GM04503 (cell line): Measurements from ENCODE around the gene PRDX2.
"Not testable (repeated sequence)": the region's sequence is repeated elsewhere in the genome, so short reads cannot be mapped to it uniquely, and the experiment has no call there.

Experiments used
- DNase-seq: peaks from one replicate; pipeline ENCODE4 v3.0.0-alpha.2; 2012; ENCODE audit warnings: low read depth

Gene PRDX2

GRCh38 chr19:12825254-12826131 lies 23.9 kb upstream of the PRDX2 start:
- no peak for DNase-seq

GRCh38 chr19:12821761-12822160 lies 20.2 kb upstream of the PRDX2 start:
- no peak for DNase-seq

- DNase-seq = not testable (repeated sequence)
Measured at GRCh38 chr19:12817810-12818209, 16.2 kb upstream of the PRDX2 start.

GRCh38 chr19:12817188-12817587 lies 15.6 kb upstream of the PRDX2 start:
- not testable (repeated sequence) for DNase-seq

GRCh38 chr19:12815088-12815487 lies 13.5 kb upstream of the PRDX2 start:
- no peak for DNase-seq

GRCh38 chr19:12806242-12807081 lies 4.9 kb upstream of the PRDX2 start, which contains the start of gene RNASEH2A:
Gene RNASEH2A (plus strand): TSS chr19:12806584. CDS start chr19:12806674, 90 bp downstream.
- peak; percentile 43 for DNase-seq

- DNase-seq = no peak
Measured at GRCh38 chr19:12804051-12804450, 2.5 kb upstream of the PRDX2 start.

GRCh38 chr19:12802267-12803106 lies 887 bp upstream of the PRDX2 start:
- no peak for DNase-seq

GRCh38 chr19:12800923-12801465 lies 606 bp downstream of the PRDX2 start:
- no peak for DNase-seq

GRCh38 chr19:12800466-12800770 lies 1.2 kb downstream of the PRDX2 start:
- DNase-seq = no peak

- no peak for DNase-seq
Measured at GRCh38 chr19:12799742-12800465, 1.7 kb downstream of the PRDX2 start.

- DNase-seq = not testable (repeated sequence)
Measured at GRCh38 chr19:12797607-12798006, 4.0 kb downstream of the PRDX2 start.

- no peak for DNase-seq
Measured at GRCh38 chr19:12797141-12797587, 4.4 kb downstream of the PRDX2 start.

GRCh38 chr19:12796146-12797071 lies 5.2 kb downstream of the PRDX2 start:
- DNase-seq = no peak

- DNase-seq = no peak
Measured at GRCh38 chr19:12794971-12795381, 6.6 kb downstream of the PRDX2 start.

- no peak for DNase-seq
Measured at GRCh38 chr19:12794196-12794941, 7.2 kb downstream of the PRDX2 start.

- DNase-seq = no peak
Measured at GRCh38 chr19:12793290-12794195, 8.1 kb downstream of the PRDX2 start.

- no peak for DNase-seq
Measured at GRCh38 chr19:12792853-12793289, 8.7 kb downstream of the PRDX2 start.
